HG03060 (cell line): ENCODE data around the gene LBHD2.

Experiments
- ATAC-seq: cut with Tn5 transposase; IDR thresholded peaks from one replicate; pipeline ENCODE4 v1.9.1; 2021; ENCODE audit warnings: low read depth, moderate number of reproducible peaks; ENCODE audit not compliant: unreplicated experiment

The LBHD2 gene

GRCh38 chr14:103128631-103129300 lies 44.8 kb downstream of the LBHD2 start:
- no peak for ATAC-seq

GRCh38 chr14:103129301-103130016 lies 45.4 kb downstream of the LBHD2 start:
- no peak for ATAC-seq

GRCh38 chr14:103130017-103130764 lies 46.2 kb downstream of the LBHD2 start:
- no peak for ATAC-seq

- ATAC-seq, result no peak
Observed at GRCh38 chr14:103130965-103131364, 47.0 kb downstream of the LBHD2 start.

GRCh38 chr14:103131580-103131979 lies 47.6 kb downstream of the LBHD2 start:
- ATAC-seq, result no peak

- ATAC-seq, result no peak
Observed at GRCh38 chr14:103132381-103133209, 48.6 kb downstream of the LBHD2 start.

- no peak for ATAC-seq
Observed at GRCh38 chr14:103133210-103134140, 49.5 kb downstream of the LBHD2 start.

GRCh38 chr14:103134405-103134804 lies 50.4 kb downstream of the LBHD2 start:
- ATAC-seq, result no peak

- ATAC-seq, result no peak
Observed at GRCh38 chr14:103134919-103135318, 50.9 kb downstream of the LBHD2 start.

- no peak for ATAC-seq
Observed at GRCh38 chr14:103135333-103136260, 51.6 kb downstream of the LBHD2 start.

GRCh38 chr14:103136388-103137271 lies 52.6 kb downstream of the LBHD2 start:
- ATAC-seq, result no peak

- no peak for ATAC-seq
Observed at GRCh38 chr14:103137689-103138300, 53.8 kb downstream of the LBHD2 start.

GRCh38 chr14:103138301-103139131 lies 54.5 kb downstream of the LBHD2 start:
- no peak for ATAC-seq

- ATAC-seq, result no peak
Observed at GRCh38 chr14:103139132-103140025, 55.4 kb downstream of the LBHD2 start.
